Parathyroid adenoma (tissue), 2 donors: ENCODE results near the gene ANKRD39.
"Not testable (repeated sequence)": the region's sequence is repeated elsewhere in the genome, so short reads cannot be mapped to it uniquely, and the experiment has no call there.

Experiments used
- H2AFZ ChIP-seq: fragments of 300-600 bp; sonication (generic); one replicate; pipeline ENCODE4 v1.7.0; 2017; ENCODE audit warnings: antibody characterized with exemption, mild to moderate bottlenecking
- H3K27ac ChIP-seq: fragments of 300-600 bp; sonication (generic); one replicate; pipeline ENCODE4 v1.7.0; 2017
- H3K27me3 ChIP-seq: fragments of 300-600 bp; sonication (generic); one replicate; pipeline ENCODE4 v1.7.0; 2017; ENCODE audit warnings: low read length; ENCODE audit not compliant: control insufficient read depth, insufficient read depth
- H3K36me3 ChIP-seq: fragments of 300-600 bp; sonication (generic); one replicate; pipeline ENCODE4 v1.7.0; 2017; ENCODE audit warnings: low read length; ENCODE audit not compliant: control insufficient read depth, insufficient read depth
- H3K4me1 ChIP-seq: fragments of 300-600 bp; sonication (generic); one replicate; pipeline ENCODE4 v1.7.0; 2017; ENCODE audit warnings: control low read depth
- H3K4me2 ChIP-seq: fragments of 300-600 bp; sonication (generic); one replicate; pipeline ENCODE4 v1.7.0; 2017; ENCODE audit warnings: low read length
- H3K4me3 ChIP-seq: fragments of 300-600 bp; sonication (generic); one replicate; pipeline ENCODE4 v1.7.0; 2017; ENCODE audit warnings: low read depth, low read length
- H3K79me2 ChIP-seq: fragments of 300-600 bp; sonication (generic); one replicate; pipeline ENCODE4 v1.7.0; 2017; ENCODE audit warnings: control low read depth
- H3K9ac ChIP-seq: fragments of 300-600 bp; sonication (generic); one replicate; pipeline ENCODE4 v1.7.0; 2017; ENCODE audit warnings: mild to moderate bottlenecking
- H3K9me3 ChIP-seq: fragments of 300-600 bp; sonication (generic); one replicate; pipeline ENCODE4 v1.7.0; 2017; ENCODE audit warnings: low read length; ENCODE audit not compliant: control insufficient read depth
- TF ChIP-seq, protein P1 (sequence below): fragments of 300-600 bp; sonication (generic); IDR thresholded peaks from one replicate; pipeline ENCODE4 v1.7.0; 2017; ENCODE audit warnings: antibody characterized with exemption, mild to moderate bottlenecking
- donor health status: primary hyperparathyroidism.

ANKRD39 gene

DNA sequence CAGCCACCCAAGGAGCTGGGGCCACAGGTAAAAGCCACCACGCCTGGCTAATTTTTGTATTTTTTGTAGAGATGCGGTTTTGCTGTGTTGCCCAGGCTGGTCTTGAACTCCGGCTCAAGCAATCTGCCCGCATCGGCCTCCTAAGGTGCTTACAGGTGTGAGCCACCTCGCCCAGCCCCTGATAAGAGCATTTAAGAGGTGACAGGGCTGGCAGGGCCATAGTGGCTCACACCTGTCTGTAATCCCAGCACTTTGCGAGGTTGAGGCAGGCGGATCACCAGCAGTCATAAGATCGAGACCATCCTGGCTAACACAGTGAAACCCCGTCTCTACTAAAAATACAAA, 50.7 kb downstream of the ANKRD39 start:
- Histone ChIP-seq H3K36me3 (no peaks in the 10 kb centered on the region), H3K4me2 (no peak overlapping the region), H3K4me3 (no peak overlapping the region), H3K27ac (no peak overlapping the region), H3K79me2 (no peaks in the 10 kb centered on the region), H3K27me3 (no peaks in the 10 kb centered on the region), H3K4me1 (peaks cover 3% of the 10 kb centered on the region), H3K9me3 (no peaks in the 10 kb centered on the region), H3K9ac (no peak overlapping the region), H2AFZ (no peak overlapping the region)
- TF ChIP-seq, protein P1, sequence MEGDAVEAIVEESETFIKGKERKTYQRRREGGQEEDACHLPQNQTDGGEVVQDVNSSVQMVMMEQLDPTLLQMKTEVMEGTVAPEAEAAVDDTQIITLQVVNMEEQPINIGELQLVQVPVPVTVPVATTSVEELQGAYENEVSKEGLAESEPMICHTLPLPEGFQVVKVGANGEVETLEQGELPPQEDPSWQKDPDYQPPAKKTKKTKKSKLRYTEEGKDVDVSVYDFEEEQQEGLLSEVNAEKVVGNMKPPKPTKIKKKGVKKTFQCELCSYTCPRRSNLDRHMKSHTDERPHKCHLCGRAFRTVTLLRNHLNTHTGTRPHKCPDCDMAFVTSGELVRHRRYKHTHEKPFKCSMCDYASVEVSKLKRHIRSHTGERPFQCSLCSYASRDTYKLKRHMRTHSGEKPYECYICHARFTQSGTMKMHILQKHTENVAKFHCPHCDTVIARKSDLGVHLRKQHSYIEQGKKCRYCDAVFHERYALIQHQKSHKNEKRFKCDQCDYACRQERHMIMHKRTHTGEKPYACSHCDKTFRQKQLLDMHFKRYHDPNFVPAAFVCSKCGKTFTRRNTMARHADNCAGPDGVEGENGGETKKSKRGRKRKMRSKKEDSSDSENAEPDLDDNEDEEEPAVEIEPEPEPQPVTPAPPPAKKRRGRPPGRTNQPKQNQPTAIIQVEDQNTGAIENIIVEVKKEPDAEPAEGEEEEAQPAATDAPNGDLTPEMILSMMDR: no peak

DNA sequence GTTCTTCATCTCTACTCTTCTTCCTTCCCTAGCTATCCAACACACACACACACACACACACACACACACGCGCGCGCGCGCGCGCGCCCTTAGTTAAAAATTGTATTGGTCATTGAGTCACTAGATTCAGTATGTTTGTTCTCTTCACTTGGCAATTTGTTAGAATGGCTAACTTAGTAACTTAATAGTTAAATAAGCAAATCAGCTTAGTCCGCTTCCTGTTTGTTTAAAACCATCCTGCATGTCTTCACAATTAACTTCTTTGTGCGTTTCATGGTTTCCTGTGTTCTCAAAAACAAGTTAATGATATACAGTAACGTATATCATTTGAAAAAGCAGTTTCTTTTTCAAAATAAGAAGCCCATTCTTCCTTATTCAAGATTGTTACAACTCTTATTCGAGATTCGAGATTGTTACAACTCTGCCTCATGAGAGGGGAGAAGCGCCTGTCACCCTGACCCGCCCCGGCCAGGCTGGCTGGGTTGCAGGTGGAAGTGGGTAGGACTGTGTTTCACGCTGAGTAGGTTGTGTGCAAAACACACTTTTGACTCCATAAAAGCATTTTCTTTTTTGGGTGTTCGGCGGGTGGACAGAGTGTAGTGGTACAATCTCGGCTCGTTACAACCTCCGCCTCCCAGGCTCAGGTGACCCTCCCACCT, 51.2 kb downstream of the ANKRD39 start:
- Histone ChIP-seq H3K79me2 (no peaks in the 10 kb centered on the region), H3K9me3 (no peaks in the 10 kb centered on the region), H3K27me3 (no peaks in the 10 kb centered on the region), H3K9ac (no peak overlapping the region), H3K4me1 (peaks cover 3% of the 10 kb centered on the region), H3K36me3 (no peaks in the 10 kb centered on the region), H2AFZ (no peak overlapping the region), H3K27ac (no peak overlapping the region), H3K4me2 (no peak overlapping the region), H3K4me3 (no peak overlapping the region)
- TF ChIP-seq, protein P1: no peak

DNA sequence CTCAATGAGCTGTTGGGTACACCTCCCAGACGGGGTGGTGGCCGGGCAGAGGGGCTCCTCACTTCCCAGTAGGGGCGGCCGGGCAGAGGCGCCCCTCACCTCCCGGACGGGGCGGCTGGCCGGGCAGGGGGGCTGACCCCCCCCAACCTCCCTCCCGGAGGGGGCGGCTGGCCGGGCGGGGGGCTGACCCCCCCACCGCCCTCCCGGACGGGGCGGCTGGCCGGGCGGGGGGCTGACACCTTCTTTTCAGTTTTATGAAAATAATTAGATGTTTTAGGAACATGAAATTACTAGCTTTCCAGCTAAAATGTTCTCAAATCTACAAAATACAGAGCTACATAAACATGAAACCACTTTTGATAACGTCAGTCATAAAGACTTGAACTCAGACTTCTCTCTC, 51.9 kb downstream of the ANKRD39 start:
- not testable (repeated sequence) for H3K9ac ChIP-seq, H3K79me2 ChIP-seq, H3K27me3 ChIP-seq, H3K4me2 ChIP-seq, H3K4me3 ChIP-seq, H3K4me1 ChIP-seq, H2AFZ ChIP-seq, H3K27ac ChIP-seq, H3K36me3 ChIP-seq, H3K9me3 ChIP-seq

DNA sequence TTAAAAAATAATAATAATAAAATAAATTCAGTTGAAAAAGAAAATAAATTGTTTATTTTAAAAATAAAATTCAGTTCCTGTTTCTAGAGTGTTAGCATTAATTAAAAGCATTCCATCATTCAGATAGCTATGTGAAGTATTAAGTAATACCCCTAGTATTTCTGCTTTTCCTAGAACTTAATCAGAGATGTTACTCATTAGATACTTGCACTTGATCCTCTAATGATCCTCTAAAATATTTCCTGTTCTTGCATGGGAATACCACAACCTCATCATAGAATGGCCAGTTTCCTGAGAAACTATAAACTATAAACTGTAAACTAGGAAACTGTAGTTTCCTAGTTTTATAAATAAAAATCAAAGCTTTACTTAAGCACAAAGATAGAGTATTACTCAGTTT, 52.8 kb downstream of the ANKRD39 start:
- no peaks in the 10 kb centered on the region for H3K79me2 ChIP-seq
- TF ChIP-seq, protein P1: no peak
- peaks cover 3% of the 10 kb centered on the region for H3K4me1 ChIP-seq
- H3K9me3 ChIP-seq: no peaks in the 10 kb centered on the region
- H3K27me3 ChIP-seq: no peaks in the 10 kb centered on the region
- H3K4me3 ChIP-seq: no peak overlapping the region
- no peak overlapping the region for H3K4me2 ChIP-seq
- H3K9ac ChIP-seq: no peak overlapping the region
- no peaks in the 10 kb centered on the region for H3K36me3 ChIP-seq
- H2AFZ ChIP-seq: no peak overlapping the region
- no peak overlapping the region for H3K27ac ChIP-seq

DNA sequence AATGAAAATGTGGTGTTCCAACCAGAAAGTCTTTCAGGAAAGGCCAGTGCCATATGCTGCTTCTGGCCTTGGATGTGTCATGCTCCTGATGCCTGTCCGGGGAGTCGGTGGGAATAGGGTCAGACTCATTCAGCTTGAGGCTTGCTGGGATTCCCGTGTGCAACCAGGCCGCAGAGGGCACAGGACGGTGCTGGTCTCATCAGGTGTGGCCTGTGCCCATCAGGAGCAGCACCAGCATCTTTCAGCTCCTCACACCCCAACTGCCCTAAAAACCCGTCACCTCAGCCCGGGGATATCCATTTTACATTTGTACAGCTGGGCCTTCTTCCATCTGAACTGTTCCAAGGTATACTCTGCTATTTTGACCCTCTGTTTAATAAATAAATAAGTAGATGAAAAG, 55.1 kb downstream of the ANKRD39 start:
- no peaks in the 10 kb centered on the region for H3K79me2 ChIP-seq
- H3K4me3 ChIP-seq: no peak overlapping the region
- no peak overlapping the region for H2AFZ ChIP-seq
- H3K4me2 ChIP-seq: no peak overlapping the region
- no peaks in the 10 kb centered on the region for H3K9me3 ChIP-seq
- H3K36me3 ChIP-seq: no peaks in the 10 kb centered on the region
- H3K4me1 ChIP-seq: peaks cover 3% of the 10 kb centered on the region
- H3K27ac ChIP-seq: no peak overlapping the region
- H3K9ac ChIP-seq: no peak overlapping the region
- TF ChIP-seq, protein P1: no peak
- H3K27me3 ChIP-seq: no peaks in the 10 kb centered on the region
